GM21447 (cell line): Measurements from ENCODE around the gene WASF2.
"Not testable (repeated sequence)": the region's sequence is repeated elsewhere in the genome, so short reads cannot be mapped to it uniquely, and the experiment has no call there.

Experiments
- ATAC-seq: cut with Tn5 transposase; IDR thresholded peaks from one replicate; pipeline ENCODE4 v1.9.1; 2021; ENCODE audit not compliant: unreplicated experiment

Gene WASF2

DNA sequence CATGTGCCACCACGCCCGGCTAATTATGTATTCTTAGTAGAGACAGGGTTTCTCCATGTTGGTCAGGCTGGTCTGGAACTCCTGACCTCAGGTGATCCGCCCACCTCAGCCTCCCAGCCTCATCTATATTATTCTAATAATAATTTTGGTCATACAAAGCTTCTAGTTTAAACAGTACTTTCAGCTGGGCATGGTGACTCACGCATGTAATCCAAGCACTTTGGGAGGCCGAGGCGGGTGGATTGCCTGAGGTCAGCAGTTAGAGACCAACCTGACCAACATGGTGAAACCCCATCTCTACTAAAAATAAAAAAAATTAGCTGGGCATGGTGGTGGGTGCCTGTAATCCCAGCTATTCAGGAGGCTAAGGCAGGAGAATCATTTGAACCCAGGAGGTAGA, 26.1 kb downstream of the WASF2 start:
- not testable (repeated sequence) for ATAC-seq

DNA sequence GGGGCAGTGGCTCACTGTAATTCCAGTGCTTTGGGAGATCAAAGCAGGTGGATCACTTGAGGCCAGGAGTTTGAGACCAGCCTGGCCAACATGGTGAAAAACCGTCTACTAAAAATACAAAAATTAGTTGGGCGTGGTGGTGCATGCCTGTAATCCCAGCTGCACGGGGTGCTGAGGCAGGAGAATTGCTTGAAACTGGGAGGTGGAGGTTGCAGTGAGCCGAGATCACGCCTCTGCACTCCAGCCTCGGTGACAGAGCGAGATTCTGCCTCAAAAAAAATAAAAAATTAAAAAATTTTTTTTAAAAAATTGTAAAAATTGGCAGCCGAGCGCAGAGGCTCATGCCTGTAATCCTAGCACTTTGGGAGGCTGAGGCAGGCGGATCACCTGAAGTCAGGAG, 31.4 kb downstream of the WASF2 start:
- ATAC-seq = not testable (repeated sequence)

DNA sequence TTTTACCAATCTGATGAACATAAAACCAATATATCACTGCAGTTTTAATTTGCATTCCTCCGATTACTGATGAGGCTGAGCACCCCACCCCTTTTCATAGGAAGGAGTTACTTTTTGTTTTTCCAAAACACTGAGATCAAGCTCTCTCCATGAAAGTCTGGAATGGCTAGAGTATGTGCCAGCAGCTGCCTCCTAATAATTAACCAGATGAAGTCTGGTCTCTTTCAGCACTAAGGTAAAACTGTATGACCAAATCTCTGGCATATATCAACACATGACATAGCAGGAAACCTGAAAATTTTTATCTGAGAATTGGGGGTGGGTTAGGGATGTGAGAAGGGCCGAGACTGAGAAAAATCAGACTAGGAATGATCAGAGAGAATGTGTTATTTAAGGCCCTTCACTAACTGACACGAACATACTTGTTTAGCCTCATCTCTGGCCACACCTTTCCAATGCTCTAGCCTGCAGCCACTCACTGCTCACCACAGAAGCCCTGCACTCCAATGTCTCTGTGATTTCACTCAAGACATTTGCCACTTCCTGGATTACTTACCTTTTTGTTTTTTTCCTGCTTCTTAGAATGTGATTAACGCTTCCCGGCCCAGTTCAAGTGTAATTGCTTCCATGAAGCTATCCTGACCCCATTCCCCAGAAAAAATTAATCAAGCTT, 34.7 kb downstream of the WASF2 start:
- no peak for ATAC-seq

DNA sequence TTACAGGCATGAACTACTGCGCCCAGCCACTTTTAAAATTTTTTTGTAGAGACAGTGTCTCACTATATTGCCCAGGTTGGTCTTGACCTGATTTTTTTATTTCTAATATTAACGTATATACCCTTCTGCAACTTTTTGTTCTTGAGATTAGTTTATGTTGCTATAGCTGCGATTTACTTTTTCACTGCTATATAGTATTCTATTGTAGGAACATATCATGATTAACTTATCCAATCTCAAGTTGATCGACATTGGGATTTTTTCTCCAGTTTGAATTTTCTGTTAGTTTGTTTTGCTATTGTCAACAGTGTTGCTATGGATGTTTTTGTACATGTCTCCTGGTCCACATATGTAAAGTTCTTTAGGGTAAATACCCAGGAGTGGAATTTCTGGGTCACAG, 35.4 kb downstream of the WASF2 start:
- ATAC-seq = no peak

DNA sequence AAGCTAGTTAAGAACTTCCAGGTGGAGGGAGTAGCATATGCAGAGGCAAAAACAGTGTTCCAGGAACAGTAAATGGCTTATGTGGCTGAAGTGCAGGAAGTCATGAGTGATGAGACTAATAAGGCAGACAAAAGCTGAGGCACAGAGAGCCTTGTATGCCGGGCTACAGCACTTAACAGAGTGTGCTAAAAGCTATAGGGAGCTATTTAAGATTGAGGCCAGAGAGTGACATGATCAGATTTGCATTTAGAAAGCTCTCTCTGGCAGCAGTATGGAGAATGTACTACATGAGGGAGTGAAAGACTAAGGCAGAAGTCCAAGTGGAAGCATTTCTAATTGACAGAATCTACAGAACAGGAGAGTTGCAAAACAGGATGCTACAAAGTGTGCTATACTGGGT, 38.6 kb downstream of the WASF2 start:
- no peak for ATAC-seq

DNA sequence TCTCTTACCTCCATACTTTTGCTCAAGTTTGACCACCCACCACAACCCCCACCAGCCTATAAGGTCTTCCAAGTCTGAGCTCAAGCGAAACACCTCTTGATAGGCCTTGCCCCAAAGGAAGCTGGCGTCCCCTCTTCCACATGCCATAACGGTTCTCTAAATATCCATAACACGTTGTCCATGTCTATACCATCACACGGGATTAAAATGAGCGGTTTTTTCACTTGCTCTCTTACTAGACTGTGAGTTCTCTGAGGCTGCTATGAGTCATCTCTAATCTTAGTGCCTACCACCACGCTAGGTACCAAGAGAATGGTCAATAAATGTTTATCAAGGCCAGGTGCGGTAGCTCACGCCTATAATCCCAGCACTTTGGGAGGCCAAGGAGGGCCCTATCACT, 41.0 kb downstream of the WASF2 start:
- no peak for ATAC-seq

DNA sequence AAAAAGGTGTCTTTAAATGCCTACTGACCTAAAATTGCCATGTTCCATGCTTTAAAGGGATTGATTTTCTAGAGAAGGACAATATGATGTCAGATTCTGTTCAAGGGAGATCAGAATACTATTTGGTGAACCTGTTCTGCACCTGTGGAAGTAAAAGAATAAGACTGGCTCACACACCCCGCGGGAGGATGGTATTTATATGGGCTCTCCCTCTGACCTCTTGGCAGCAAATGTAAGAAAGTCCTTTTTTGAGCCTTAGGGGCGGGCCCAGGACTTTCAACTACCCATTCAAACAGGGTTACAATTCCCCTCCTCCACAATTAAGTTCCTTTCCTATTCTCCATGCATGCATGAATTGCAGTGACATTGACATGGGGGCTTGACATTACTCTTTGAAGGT, 42.1 kb downstream of the WASF2 start:
- ATAC-seq = no peak

DNA sequence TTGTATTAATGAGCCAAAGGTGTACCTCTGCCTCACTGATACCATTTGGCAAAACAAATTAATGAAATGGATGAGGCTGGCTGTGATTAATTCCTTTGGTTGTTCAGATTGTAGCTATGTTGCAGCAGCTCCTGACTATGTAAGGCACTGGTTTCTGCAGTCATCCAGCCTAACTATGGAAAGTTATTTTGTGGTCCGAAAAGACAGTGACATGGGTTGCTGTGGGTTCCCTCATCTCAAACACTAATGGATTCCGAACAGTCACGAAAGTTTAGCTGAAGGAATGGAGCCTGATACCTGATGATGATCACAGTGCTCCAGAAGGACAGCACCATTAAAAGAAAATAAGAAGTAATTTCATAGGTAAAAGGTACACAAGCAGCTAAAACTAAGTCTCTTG, 42.6 kb downstream of the WASF2 start:
- ATAC-seq = no peak

DNA sequence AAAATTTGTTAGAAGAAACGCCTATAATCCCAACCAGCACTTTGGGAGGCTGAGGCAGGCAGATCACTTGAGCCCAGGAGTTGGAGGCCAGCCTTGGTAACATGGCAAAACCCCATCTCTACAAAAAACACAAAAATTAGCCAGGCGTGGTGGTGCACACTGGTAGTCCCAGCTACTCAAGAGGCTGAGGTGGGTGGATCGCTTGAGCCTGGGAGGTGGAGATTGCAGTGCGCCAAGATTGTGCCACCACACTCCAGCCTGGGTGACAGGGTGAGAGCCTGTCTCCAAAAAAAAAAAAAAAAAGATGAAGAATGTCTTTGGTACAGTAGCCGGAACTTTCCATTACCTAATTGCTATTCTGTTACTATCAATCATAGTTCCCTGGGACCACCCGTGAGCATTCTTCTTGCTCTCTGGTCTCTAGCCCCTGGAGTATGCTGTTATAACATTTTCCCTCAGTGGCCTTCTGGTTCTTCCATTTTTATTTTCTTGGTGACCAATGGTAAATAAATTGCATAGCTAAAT, 43.4 kb downstream of the WASF2 start:
- no peak for ATAC-seq

DNA sequence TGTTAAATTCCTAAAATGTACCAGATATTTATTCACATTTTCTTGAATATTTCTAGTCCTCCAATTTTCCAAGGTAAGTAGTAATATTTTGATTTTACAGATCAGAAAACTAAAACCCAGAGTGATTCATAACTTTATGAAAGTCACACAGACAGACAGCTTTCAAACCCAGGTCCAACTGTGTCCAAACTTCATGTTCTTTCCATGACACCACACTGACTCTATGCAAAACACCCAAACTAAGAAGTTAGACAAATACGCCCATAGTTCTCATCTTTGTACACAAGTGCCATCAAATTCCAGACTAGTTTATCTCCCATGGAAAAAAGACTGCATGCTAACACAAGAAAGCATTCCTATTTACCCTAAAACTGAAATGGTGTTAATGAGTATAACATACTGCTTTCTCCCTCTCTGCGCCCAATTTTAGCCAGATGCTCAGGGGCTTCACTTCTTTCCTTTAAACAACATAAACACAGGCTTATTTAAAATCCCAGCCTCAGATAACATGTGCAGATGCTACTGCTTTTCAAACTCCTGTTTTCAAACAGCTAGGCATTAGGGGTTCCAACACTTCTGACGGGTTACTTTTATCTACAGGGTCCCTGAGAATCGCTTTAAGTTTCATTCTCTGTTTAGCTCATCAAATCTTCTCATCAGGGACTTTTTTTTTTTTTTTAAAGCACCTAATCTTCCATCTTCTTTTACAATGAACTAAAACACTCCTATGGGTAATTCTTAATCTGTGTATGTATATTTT, 44.6 kb downstream of the WASF2 start:
- ATAC-seq = peak; percentile 45

DNA sequence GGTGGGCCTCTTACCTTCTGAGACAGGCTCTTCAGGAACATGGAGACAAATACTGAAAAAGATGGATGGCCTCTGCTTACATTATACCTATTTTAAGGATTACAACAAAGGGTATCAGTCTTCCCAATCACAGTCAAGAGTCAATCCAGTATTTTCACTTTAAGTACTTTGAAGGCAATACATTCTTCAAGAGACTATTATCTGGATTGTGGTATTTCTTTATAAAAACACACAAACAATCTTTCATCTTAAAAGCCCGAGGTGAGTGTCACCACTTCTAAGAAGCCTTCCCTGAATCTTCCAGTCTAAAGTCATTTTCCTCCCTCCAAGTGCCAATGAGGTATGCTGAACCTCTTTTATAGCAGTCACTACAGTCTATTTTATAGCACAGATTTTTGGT, 45.3 kb downstream of the WASF2 start:
- ATAC-seq = no peak

DNA sequence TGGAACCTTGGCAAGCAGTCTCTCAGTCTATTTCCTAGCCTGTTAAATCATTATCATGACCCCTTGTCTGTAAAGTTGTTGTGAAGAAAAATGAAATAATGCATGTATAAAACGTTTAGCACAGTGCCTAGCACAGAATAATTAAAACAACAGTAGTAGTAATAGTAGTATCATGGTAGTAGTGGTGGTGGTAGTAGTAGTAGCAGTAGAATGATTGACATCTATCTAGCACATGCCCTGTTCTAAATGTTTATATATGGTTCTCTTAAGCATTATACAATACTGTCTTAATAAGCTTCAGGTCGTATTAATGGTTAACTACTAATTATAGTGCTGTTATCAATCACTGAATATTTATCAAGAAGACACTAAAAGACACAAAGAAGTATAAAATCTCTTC, 50.8 kb downstream of the WASF2 start:
- ATAC-seq = no peak

DNA sequence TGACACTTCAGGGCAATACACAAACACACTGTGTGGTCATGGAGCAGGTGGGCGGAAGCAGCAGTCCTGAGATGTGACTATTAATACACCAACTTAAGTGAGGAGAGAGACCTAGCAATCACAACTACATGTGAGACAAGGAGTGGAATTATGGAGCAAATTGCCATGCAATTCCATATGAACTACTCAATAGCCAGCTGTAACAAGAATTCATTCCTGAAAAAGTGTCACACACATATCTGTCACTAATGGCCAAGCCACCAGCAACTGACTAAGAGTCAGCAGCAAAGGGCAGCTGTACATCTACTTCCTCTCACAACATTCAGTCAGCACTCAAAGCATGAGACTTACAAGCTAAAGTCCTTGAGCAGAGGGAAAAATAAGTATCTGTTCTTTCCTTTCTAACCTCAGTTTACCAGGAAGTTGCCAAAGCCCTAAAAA, 51.3 kb downstream of the WASF2 start:
- no peak for ATAC-seq

DNA sequence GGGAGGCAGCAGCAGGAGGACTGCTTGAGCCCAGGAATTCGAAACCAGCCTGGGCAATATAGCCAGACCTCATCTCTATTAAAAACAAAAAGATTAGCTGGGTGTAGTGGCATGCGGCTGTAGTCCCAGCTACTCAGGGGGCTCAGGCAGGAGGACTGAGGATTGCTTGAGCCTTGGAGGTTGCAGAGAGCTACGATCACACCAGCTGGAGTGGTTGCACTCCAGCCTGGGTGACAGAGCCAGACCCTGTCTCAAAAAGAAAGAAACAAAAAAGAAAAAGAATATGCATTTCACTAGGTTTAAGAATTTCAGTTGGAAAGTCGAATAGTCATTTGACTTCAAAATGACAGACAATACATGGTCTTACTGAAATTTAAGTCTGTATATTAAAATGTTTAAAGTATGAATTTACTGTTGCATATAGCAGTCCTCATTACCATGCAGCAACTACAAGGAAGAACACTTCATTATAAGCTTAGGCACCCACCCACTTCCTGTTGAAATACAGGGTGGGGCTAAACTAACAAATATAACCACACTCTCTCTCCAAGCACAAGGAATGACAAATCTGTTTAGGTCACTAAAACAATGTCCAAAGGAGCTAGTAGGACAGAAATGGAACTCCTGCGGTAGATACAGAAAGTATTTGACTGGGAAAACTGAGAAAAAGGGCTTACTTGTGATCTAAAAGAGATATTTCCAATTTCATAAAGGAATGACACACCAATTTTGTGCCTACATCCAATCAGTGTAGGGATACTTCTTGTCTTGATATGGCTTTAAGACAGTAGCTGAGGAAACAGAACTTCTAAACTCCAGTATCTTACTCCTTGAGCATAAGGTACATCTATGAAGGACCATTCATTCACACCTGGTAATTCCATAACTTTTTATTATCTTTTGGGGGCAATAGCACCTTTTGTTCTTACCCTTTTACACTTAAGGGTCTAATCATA, 53.5 kb downstream of the WASF2 start:
- ATAC-seq = no peak

DNA sequence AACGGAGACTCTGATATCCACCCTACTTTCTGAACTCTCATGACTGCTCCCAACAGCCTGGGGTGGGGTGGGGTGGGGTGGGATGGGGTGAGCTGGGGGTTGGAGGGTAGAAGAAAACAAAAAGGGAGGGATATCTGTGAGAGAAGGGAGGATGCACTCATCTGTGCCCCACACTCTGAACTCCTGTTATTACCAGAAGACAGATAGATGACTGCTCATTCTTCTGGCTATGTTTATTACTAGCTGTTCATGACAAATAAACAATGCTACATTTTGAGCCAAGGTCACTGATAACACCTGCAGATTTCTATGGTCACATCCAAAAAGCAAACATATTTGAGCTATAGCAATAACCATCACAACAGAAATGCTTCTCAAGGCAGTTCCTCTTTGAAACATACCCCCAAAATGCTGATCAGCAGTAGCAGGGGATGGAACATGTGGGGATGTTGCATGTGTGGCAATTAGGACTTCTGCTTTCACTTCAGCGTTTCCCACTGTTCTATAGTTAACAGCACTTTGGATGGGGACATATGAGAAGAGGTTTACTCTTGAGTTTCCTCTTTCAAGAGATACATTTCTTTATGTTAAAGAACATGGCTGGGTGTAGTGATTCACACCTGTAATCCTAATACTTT, 54.3 kb downstream of the WASF2 start:
- ATAC-seq = no peak

DNA sequence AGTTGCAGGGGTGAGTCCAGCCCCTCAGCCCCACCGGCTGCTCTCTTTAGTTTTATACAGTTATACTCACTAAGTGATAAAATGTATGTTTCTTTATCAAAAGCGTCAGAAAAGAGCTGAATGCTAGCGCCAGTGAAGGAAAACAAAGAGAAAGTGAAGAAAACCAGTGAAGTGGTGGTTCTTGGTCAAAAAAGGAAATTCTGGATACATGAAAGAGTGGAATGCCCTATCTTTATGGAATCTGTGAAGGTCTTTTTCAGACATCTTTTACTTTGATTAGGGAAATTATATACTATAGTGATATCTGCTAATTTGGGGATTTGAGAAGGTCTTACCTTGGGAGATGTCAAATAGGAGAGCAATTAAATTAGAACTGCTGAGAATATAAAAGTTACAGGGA, 56.3 kb downstream of the WASF2 start:
- no peak for ATAC-seq

DNA sequence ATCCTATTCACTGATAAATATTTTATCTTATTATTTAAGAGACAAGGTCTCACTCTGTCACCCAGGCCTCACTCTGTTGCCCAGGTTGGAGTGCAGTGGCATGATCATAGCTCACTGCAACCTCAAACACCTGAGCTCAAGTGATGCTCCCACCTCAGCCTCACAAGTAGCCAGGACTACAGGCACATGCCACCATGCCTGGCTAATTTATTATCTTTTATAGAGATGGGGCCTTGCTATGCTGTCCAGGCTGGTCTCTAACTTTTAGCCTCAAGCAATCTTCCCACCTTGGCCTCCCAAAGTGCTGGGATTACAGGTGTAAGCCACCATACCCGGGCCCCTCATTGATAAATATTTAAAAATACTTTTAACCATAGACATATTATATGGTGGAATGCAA, 57.2 kb downstream of the WASF2 start:
- not testable (repeated sequence) for ATAC-seq

DNA sequence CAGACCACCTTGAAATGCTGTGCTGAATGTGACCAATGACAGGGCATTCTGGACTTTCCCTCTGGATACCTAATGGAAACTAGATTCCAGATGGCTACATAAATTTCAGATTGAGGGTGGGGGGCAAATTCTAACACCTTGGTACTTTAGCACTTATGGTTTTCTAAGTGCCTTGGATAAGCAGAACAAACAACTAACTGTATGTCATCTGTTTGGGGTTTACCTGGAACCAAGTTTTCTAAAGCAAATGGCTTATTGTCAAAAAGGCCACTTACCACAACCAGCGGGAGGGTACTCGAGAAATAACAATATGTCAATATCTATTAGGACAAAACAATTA, 58.4 kb downstream of the WASF2 start:
- no peak for ATAC-seq

DNA sequence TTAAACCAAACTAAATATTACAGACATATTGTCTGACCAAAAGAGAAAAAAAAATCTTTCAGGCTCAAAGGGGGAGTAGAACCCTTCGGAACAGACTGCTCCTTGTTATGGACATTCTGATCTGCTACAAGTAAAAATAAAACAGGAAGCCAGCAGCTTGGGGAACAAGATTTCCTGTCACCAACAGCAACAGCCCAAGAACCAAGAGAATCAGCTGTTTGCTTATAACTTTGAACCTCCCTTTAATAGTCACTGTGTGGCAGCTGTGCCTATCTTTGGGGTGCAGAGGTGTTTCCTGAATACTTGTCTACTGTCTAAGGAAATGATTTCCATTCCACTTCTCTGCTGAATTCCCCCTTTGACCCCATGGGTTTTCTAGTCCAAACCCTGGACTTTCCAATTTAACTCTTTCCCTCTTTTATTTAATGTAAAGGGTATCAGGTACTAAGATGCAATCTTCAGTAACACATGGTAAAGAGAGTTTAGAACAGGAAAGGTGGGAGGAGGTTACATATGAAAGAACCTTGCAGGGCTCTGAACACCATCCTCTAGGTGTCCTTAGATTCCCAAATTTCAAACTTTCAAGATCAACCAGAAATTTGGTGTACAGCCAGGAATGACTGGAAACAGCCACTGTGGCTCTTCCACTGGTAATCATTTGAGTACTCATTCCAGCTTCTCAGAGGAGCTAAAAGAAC, 58.9 kb downstream of the WASF2 start:
- ATAC-seq = peak; percentile 51

DNA sequence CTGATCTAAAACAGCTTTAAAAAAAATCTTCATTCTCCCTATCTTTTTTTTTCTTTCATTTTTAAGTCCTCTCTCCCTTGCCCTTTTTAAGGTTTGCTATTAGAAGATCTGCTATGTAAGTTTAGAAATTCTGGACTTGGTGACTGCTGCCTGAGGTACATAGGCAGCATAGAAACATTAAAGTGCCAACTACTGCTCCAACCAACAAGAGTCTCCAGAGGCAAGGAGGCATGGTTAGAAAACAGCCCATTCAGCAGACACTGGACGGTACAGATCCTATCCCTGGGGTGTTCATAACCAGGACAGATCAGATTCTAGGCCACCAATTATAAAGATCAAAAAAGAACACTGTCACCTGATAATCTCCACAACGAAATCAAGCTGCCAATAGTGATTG, 60.9 kb downstream of the WASF2 start:
- ATAC-seq = no peak
